AG04450 (cell line): ENCODE measurements around the gene SEMA4A. TPM values are rescaled to one million over a fixed set of nuclear protein-coding genes. Genes with fewer than 3 reads are reported as not detected.

Experiments used
- CTCF ChIA-PET: fragments of 300-600, 350-600 bp; formaldehyde crosslinking; extraction: SDS; loops from one replicate; lab custom pipeline; 2022; ENCODE audit warnings: antibody characterized with exemption, inconsistent platforms; lab: Charles Lee
- POLR2A ChIA-PET: fragments of 350-600 bp; formaldehyde crosslinking; extraction: SDS; loops from one replicate; lab custom pipeline; 2021; ENCODE audit warnings: antibody characterized with exemption, inconsistent platforms; lab: Yijun Ruan, JAX
- DNase-seq: peaks from one replicate; pipeline ENCODE4 v3.0.0-alpha.2; 2011; ENCODE audit warnings: low read depth, low spot score
- H3K27ac ChIP-seq: one replicate; pipeline ENCODE4 v1.5.1; 2012; ENCODE audit warnings: low read depth, low read length, control low read depth
- H3K27me3 ChIP-seq: one replicate; pipeline ENCODE4 v1.6.0; 2012; ENCODE audit warnings: low read length; ENCODE audit not compliant: control insufficient read depth, insufficient read depth
- H3K4me3 ChIP-seq: 2 replicates; pipeline ENCODE4 v1.5.1; 2011; ENCODE audit warnings: mild to moderate bottlenecking, low read depth, low read length, control low read depth
- H3K9me3 ChIP-seq: 2 replicates; pipeline ENCODE4 v1.5.1; 2012; ENCODE audit warnings: low read length; ENCODE audit not compliant: control insufficient read depth, insufficient read depth
- CTCF ChIP-seq: IDR thresholded peaks from 2 replicates; pipeline ENCODE4 v1.5.1; 2011; ENCODE audit warnings: low read depth, low read length, control low read depth, inconsistent platforms
- polyA plus RNA-seq: library from polyadenylated mRNA; depleted of rRNA; stranded (reverse); fragments of >200 nt; gene quantifications from 2 replicates; pipeline ENCODE4 v1.2.3, GENCODE V29; 2011

SEMA4A gene
- polyA plus RNA-seq, 1 experiment: 0.60 TPM

- no peak for DNase-seq
- POLR2A ChIA-PET: interaction anchor here (0.6 to 2.3 kb wide), 2 partner anchors 8 to 37 kb away, joined by 8 to 9 read pairs; no protein-coding TSS in a partner anchor
Measured at GRCh38 chr1:156108057-156108456, 45.3 kb upstream of the SEMA4A start.

GRCh38 chr1:156108664-156109241 lies 44.6 kb upstream of the SEMA4A start:
- ChIA-PET CTCF (interaction anchor here (1.3 to 2.1 kb wide), 2 partner anchors 12 to 21 kb away, joined by 6 to 8 read pairs; no protein-coding TSS in a partner anchor), POLR2A (no interaction called here)
- Histone ChIP-seq H3K27me3 (no peaks in the 10 kb centered on the region), H3K9me3 (no peaks in the 10 kb centered on the region), H3K4me3 (no peak overlapping the region), H3K27ac (no peak overlapping the region)
- no peak for DNase-seq
- no peak for TF ChIP-seq CTCF

More at GRCh38 chr1:156108057-156108456, 45.3 kb upstream of the SEMA4A start:
- H3K9me3 ChIP-seq: no peaks in the 10 kb centered on the region
- TF ChIP-seq CTCF: no peak
- H3K4me3 ChIP-seq: no peak overlapping the region
- H3K27me3 ChIP-seq: no peaks in the 10 kb centered on the region
- H3K27ac ChIP-seq: no peak overlapping the region
- CTCF ChIA-PET: interaction anchor here (20.2 kb wide), 1 partner anchor 19 kb away, joined by 682 read pairs; the partner anchor contains the start of gene LMNA

GRCh38 chr1:156110252-156110651 lies 43.1 kb upstream of the SEMA4A start:
- POLR2A ChIA-PET: interaction anchor here (0.6 kb wide), 1 partner anchor 14 kb away, joined by 4 read pairs; no protein-coding TSS in a partner anchor
- peaks cover 4% of the 10 kb centered on the region; the same call in 1 of the 2 replicates for H3K9me3 ChIP-seq
- H3K4me3 ChIP-seq: no peak overlapping the region
- CTCF ChIA-PET: interaction anchor here (1.3 to 2.1 kb wide), 2 partner anchors 14 to 20 kb away, joined by 6 to 8 read pairs; no protein-coding TSS in a partner anchor
- TF ChIP-seq CTCF: no peak
- H3K27me3 ChIP-seq: no peaks in the 10 kb centered on the region
- no peak for DNase-seq
- H3K27ac ChIP-seq: no peak overlapping the region

GRCh38 chr1:156111355-156111962 lies 41.9 kb upstream of the SEMA4A start:
- DNase-seq: no peak
- Histone ChIP-seq H3K4me3 (no peak overlapping the region), H3K27ac (no peak overlapping the region), H3K9me3 (peaks cover 4% of the 10 kb centered on the region; the same call in 1 of the 2 replicates), H3K27me3 (no peaks in the 10 kb centered on the region)
- ChIA-PET POLR2A (interaction anchor here (0.7 to 5.9 kb wide), 3 partner anchors 16 to 239 kb away, joined by 3 to 125 read pairs (median 4); no protein-coding TSS in a partner anchor), CTCF (interaction anchor here (1.5 to 32.7 kb wide), 3 partner anchors 11 to 18 kb away, joined by 4 to 682 read pairs (median 37); no protein-coding TSS in a partner anchor)
- TF ChIP-seq CTCF: no peak
